GM23338 (cell line): Measurements from ENCODE around the gene DCAF7. TPM values are rescaled to one million over a fixed set of nuclear protein-coding genes. Genes with fewer than 3 reads are reported as not detected.

Source experiments
- ATAC-seq: fragments of 200-7000 bp; cut with Tn5 transposase; 3 replicates; pipeline ENCODE4 v1.9.1; 2020
- DNase-seq: peaks from one replicate; pipeline ENCODE4 v3.0.0-alpha.2; 2015; ENCODE audit warnings: low spot score
- H2AFZ ChIP-seq: fragments of 200-600 bp; sonication (generic); 2 replicates; pipeline ENCODE4 v1.8.0; 2016; ENCODE audit warnings: antibody characterized with exemption, mild to moderate bottlenecking, moderate library complexity
- H3F3A ChIP-seq: fragments of 200-600 bp; sonication (generic); replicated peaks from 2 replicates; pipeline ENCODE4 v1.8.0; 2017; ENCODE audit warnings: antibody characterized with exemption, mixed run types, low read depth
- H3K27ac ChIP-seq: fragments of 200-600 bp; sonication (generic); 2 replicates; pipeline ENCODE4 v1.6.1; 2016; ENCODE audit warnings: low read depth
- H3K27me3 ChIP-seq: fragments of 200-600 bp; sonication (generic); 2 replicates; pipeline ENCODE4 v1.8.0; 2016; ENCODE audit warnings: mild to moderate bottlenecking, mixed run types, moderate library complexity; ENCODE audit not compliant: insufficient read depth
- H3K36me3 ChIP-seq: fragments of 200-600 bp; sonication (generic); 2 replicates; pipeline ENCODE4 v1.8.0; 2016; ENCODE audit warnings: mild to moderate bottlenecking; ENCODE audit not compliant: insufficient read depth
- H3K4me1 ChIP-seq: fragments of 200-600 bp; sonication (generic); 2 replicates; pipeline ENCODE4 v1.8.0; 2016; ENCODE audit warnings: mild to moderate bottlenecking, moderate library complexity; ENCODE audit not compliant: insufficient read depth
- H3K4me2 ChIP-seq: fragments of 200-600 bp; sonication (generic); 2 replicates; pipeline ENCODE4 v1.7.1; 2017; ENCODE audit warnings: mixed run types
- H3K4me3 ChIP-seq: fragments of 200-600 bp; sonication (generic); 2 replicates; pipeline ENCODE4 v1.6.1; 2016; ENCODE audit warnings: mixed run types
- H3K79me2 ChIP-seq: fragments of 200-600 bp; sonication (generic); replicated peaks from 2 replicates; pipeline ENCODE4 v1.8.0; 2017; ENCODE audit warnings: mild to moderate bottlenecking; ENCODE audit not compliant: insufficient read depth
- H3K9me2 ChIP-seq: fragments of 200-600 bp; sonication (generic); 2 replicates; pipeline ENCODE4 v1.8.0; 2017; ENCODE audit not compliant: insufficient read depth
- H4K20me1 ChIP-seq: fragments of 200-600 bp; sonication (generic); replicated peaks from 2 replicates; pipeline ENCODE4 v1.8.0; 2017; ENCODE audit warnings: mild to moderate bottlenecking; ENCODE audit not compliant: insufficient read depth
- H3K27ac Mint-ChIP-seq: 2 replicates; pipeline ENCODE4 v1.8.0; 2020; ENCODE audit warnings: inconsistent platforms, mild to moderate bottlenecking, moderate library complexity, mixed read lengths
- H3K27me3 Mint-ChIP-seq: 3 replicates; pipeline ENCODE4 v1.8.0; 2022; ENCODE audit warnings: low read depth, mild to moderate bottlenecking, moderate library complexity, mixed read lengths, inconsistent platforms; ENCODE audit not compliant: insufficient read depth, poor library complexity
- H3K36me3 Mint-ChIP-seq: 3 replicates; pipeline ENCODE4 v1.8.0; 2021; ENCODE audit warnings: low read depth, mild to moderate bottlenecking, inconsistent platforms, moderate library complexity, mixed read lengths
- H3K4me1 Mint-ChIP-seq: 3 replicates; pipeline ENCODE4 v1.8.0; 2020; ENCODE audit warnings: mild to moderate bottlenecking, inconsistent platforms, mixed read lengths
- H3K4me3 Mint-ChIP-seq: 3 replicates; pipeline ENCODE4 v1.8.0; 2021; ENCODE audit warnings: moderate library complexity, mild to moderate bottlenecking, inconsistent platforms, mixed read lengths
- H3K9me3 Mint-ChIP-seq: 3 replicates; pipeline ENCODE4 v1.8.0; 2020; ENCODE audit warnings: moderate library complexity, mild to moderate bottlenecking, inconsistent platforms, mixed read lengths
- CREB1 ChIP-seq: fragments of 250-450 bp; sonication (Bioruptor Pico); IDR thresholded peaks from 2 replicates; pipeline ENCODE4 v1.5.0; 2020; ENCODE audit warnings: low read depth, mild to moderate bottlenecking, moderate library complexity
- ETS1 ChIP-seq: IDR thresholded peaks from 2 replicates; pipeline ENCODE4 v1.6.1; 2016; ENCODE audit warnings: antibody characterized with exemption
- JUNB ChIP-seq: IDR thresholded peaks from one replicate; pipeline ENCODE4 v1.6.1; 2016; ENCODE audit warnings: antibody characterized with exemption; ENCODE audit not compliant: unreplicated experiment
- NANOG ChIP-seq: IDR thresholded peaks from 2 replicates; pipeline ENCODE4 v1.6.1; 2016; ENCODE audit warnings: antibody characterized with exemption, borderline replicate concordance
- POLR2AphosphoS5 ChIP-seq: IDR thresholded peaks from 2 replicates; pipeline ENCODE4 v1.6.1; 2016; ENCODE audit warnings: antibody characterized with exemption, low read depth
- STAT1 ChIP-seq: IDR thresholded peaks from one replicate; pipeline ENCODE4 v1.6.1; 2016; ENCODE audit warnings: antibody characterized with exemption; ENCODE audit not compliant: unreplicated experiment
- ZNF114 ChIP-seq: fragments of 250-450 bp; sonication (Bioruptor Pico); IDR thresholded peaks from 2 replicates; pipeline ENCODE4 v1.5.0; 2020; ENCODE audit warnings: mild to moderate bottlenecking, moderate library complexity
- ZNF331 ChIP-seq: fragments of 250-450 bp; sonication (Bioruptor Pico); IDR thresholded peaks from 2 replicates; pipeline ENCODE4 v1.5.0; 2020; ENCODE audit warnings: low read depth, mild to moderate bottlenecking, moderate library complexity
- polyA plus RNA-seq: library from polyadenylated mRNA; unstranded; fragments of >200 nt; fragmentation: Nextera tagmentation; extraction: Ambion mirVana; gene quantifications from 2 replicates; pipeline ENCODE4 v1.2.1, GENCODE V29; 2016
- total RNA-seq: library from RNA; depleted of rRNA; stranded (reverse); fragments of >200 nt; shearing (Covaris generic); gene quantifications from 2 replicates; pipeline ENCODE4 v1.2.3, GENCODE V29; 2014
- TF ChIP-seq, protein P1 (sequence below), 2 experiments: fragments of 200-600 bp in 1 of 2; sonication (generic) in 1 of 2; conservative IDR thresholded peaks; 2 replicates each; pipeline versions ENCODE4 v1.5.1 to v1.6.1; 2016 to 2017; ENCODE audit warnings: antibody characterized with exemption in 2 of 2, low read depth in 2 of 2, mild to moderate bottlenecking in 2 of 2, moderate library complexity in 1 of 2
- TF ChIP-seq, protein P2 (sequence below): IDR thresholded peaks from one replicate; pipeline ENCODE4 v1.6.1; 2018; ENCODE audit warnings: antibody characterized with exemption; ENCODE audit not compliant: unreplicated experiment

The DCAF7 gene
- total and polyA plus RNA-seq, 2 experiments from 2014 or later, result 31.3 to 60.1 TPM

DNA sequence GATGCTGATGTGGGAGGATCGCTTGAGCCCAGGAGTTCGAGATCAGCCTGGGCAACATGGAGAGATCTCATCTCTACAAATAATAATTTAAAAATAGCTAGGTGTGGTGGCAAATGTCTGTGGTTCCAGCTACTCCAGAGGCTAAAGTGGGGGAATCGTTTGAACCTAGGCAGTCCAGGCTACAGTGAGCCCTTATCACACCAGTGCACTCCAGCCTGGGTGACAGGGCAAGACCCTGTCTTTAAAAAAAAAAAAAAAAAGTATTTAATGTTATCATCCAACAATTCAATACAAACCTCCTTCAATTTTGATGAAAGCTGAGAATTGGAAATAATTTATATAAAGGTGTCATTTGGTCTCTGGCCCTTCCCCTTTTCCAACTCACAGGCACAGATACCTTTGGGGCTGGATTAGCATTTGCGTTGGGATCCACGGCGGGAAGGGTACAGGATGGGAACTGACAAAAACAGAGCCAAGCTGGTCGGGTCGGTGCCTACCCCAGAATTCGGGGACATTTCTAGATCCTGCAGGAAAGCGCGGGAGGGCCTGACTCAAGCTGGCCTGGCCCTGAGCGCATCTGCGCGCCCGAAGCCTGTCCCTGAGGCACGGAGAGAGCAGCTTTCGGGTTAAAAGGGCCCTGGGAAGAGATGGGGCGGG, 860 bp upstream of the DCAF7 start:
- H3K27ac Mint-ChIP-seq, result peak overlapping the region; percentile 91
- peak overlapping the region; percentile 97 for H3K4me3 Mint-ChIP-seq
- Histone ChIP-seq H3K4me3 (peak overlapping the region; percentile 63), H3K27ac (peak overlapping the region; percentile 69), H3K36me3 (no peaks in the 10 kb centered on the region), H3K79me2 (peaks cover 40% of the 10 kb centered on the region), H3K27me3 (no peaks in the 10 kb centered on the region), H3K4me2 (peak overlapping the region; percentile 93), H3F3A (peaks cover 4% of the 10 kb centered on the region; the same call in 1 of the 2 replicates), H2AFZ (peak overlapping the region; percentile 80), H3K9me2 (no peaks in the 10 kb centered on the region), H3K4me1 (peaks cover 21% of the 10 kb centered on the region), H4K20me1 (peaks cover 19% of the 10 kb centered on the region)
- ATAC-seq (peak; percentile 53), DNase-seq (peak; percentile 58)
- peaks cover 3% of the 10 kb centered on the region; the same call in 1 of the 3 replicates for H3K36me3 Mint-ChIP-seq
- peaks cover 14% of the 10 kb centered on the region for H3K27me3 Mint-ChIP-seq
- H3K9me3 Mint-ChIP-seq, result no peaks in the 10 kb centered on the region
- TF ChIP-seq ETS1, result no peak
- peaks cover 20% of the 10 kb centered on the region; the same call in 2 of the 3 replicates for H3K4me1 Mint-ChIP-seq

- peaks cover 35% of the 10 kb centered on the region for H4K20me1 ChIP-seq
- H3K4me2 ChIP-seq, result peak overlapping the region; percentile 95
- ATAC-seq (peak; percentile 18), DNase-seq (peak; percentile 56)
- H3K27ac ChIP-seq, result peak overlapping the region; percentile 82
- Mint-ChIP-seq H3K27me3 (peaks cover 9% of the 10 kb centered on the region), H3K36me3 (peaks cover 7% of the 10 kb centered on the region; the same call in 2 of the 3 replicates), H3K9me3 (no peaks in the 10 kb centered on the region; the same call in 2 of the 3 replicates), H3K4me3 (peak overlapping the region; percentile 97), H3K27ac (peak overlapping the region; percentile 98), H3K4me1 (peaks cover 16% of the 10 kb centered on the region; the same call in 2 of the 3 replicates)
- peaks cover 56% of the 10 kb centered on the region for H3K79me2 ChIP-seq
- H3K36me3 ChIP-seq, result no peaks in the 10 kb centered on the region
- no peaks in the 10 kb centered on the region for H3K27me3 ChIP-seq
- peaks cover 21% of the 10 kb centered on the region for H3K4me1 ChIP-seq
- peak overlapping the region; percentile 95 for H2AFZ ChIP-seq
- H3F3A ChIP-seq, result peaks cover 4% of the 10 kb centered on the region; the same call in 1 of the 2 replicates
- TF ChIP-seq ZNF114 (CRISPR knock-in tag) (no peak), JUNB (no peak), CREB1 (CRISPR knock-in tag) (no peak)
- no peaks in the 10 kb centered on the region for H3K9me2 ChIP-seq
- H3K4me3 ChIP-seq, result peak overlapping the region; percentile 84
Observed at GRCh38 chr17:63550817-63551639, 751 bp downstream of the DCAF7 start.

GRCh38 chr17:63552211-63552610, 1.9 kb downstream of the DCAF7 start:
- Mint-ChIP-seq H3K36me3 (peaks cover 13% of the 10 kb centered on the region; the same call in 2 of the 3 replicates), H3K27ac (peak overlapping the region; percentile 30; the same call in 1 of the 2 replicates), H3K9me3 (no peaks in the 10 kb centered on the region; the same call in 2 of the 3 replicates), H3K4me3 (peak overlapping the region; percentile 97), H3K27me3 (peaks cover 9% of the 10 kb centered on the region), H3K4me1 (peaks cover 16% of the 10 kb centered on the region; the same call in 2 of the 3 replicates)
- H3K36me3 ChIP-seq, result peaks cover 4% of the 10 kb centered on the region; the same call in 1 of the 2 replicates
- H4K20me1 ChIP-seq, result peaks cover 47% of the 10 kb centered on the region
- H3K27ac ChIP-seq, result no peak overlapping the region
- DNase-seq (no peak), ATAC-seq (no peak)
- no peaks in the 10 kb centered on the region for H3K27me3 ChIP-seq
- peaks cover 4% of the 10 kb centered on the region; the same call in 1 of the 2 replicates for H3F3A ChIP-seq
- H3K4me3 ChIP-seq, result peak overlapping the region; percentile 84
- H3K79me2 ChIP-seq, result peaks cover 68% of the 10 kb centered on the region
- H2AFZ ChIP-seq, result no peak overlapping the region
- H3K9me2 ChIP-seq, result no peaks in the 10 kb centered on the region
- H3K4me2 ChIP-seq, result peak overlapping the region; percentile 95
- peaks cover 21% of the 10 kb centered on the region for H3K4me1 ChIP-seq
- TF ChIP-seq ZNF331 (CRISPR knock-in tag), result no peak
- no peak for TF ChIP-seq ZNF114 (CRISPR knock-in tag)
- TF ChIP-seq, protein P1, sequence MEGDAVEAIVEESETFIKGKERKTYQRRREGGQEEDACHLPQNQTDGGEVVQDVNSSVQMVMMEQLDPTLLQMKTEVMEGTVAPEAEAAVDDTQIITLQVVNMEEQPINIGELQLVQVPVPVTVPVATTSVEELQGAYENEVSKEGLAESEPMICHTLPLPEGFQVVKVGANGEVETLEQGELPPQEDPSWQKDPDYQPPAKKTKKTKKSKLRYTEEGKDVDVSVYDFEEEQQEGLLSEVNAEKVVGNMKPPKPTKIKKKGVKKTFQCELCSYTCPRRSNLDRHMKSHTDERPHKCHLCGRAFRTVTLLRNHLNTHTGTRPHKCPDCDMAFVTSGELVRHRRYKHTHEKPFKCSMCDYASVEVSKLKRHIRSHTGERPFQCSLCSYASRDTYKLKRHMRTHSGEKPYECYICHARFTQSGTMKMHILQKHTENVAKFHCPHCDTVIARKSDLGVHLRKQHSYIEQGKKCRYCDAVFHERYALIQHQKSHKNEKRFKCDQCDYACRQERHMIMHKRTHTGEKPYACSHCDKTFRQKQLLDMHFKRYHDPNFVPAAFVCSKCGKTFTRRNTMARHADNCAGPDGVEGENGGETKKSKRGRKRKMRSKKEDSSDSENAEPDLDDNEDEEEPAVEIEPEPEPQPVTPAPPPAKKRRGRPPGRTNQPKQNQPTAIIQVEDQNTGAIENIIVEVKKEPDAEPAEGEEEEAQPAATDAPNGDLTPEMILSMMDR (conservative IDR thresholded peaks at IDR 0.05; ENCODE audit: low read depth in 2 of 2), result no peak
- TF ChIP-seq POLR2AphosphoS5, result no peak
- TF ChIP-seq CREB1 (CRISPR knock-in tag), result no peak
- no peak for TF ChIP-seq STAT1
- no peak for TF ChIP-seq JUNB
- no peak for TF ChIP-seq NANOG
- TF ChIP-seq, protein P2, sequence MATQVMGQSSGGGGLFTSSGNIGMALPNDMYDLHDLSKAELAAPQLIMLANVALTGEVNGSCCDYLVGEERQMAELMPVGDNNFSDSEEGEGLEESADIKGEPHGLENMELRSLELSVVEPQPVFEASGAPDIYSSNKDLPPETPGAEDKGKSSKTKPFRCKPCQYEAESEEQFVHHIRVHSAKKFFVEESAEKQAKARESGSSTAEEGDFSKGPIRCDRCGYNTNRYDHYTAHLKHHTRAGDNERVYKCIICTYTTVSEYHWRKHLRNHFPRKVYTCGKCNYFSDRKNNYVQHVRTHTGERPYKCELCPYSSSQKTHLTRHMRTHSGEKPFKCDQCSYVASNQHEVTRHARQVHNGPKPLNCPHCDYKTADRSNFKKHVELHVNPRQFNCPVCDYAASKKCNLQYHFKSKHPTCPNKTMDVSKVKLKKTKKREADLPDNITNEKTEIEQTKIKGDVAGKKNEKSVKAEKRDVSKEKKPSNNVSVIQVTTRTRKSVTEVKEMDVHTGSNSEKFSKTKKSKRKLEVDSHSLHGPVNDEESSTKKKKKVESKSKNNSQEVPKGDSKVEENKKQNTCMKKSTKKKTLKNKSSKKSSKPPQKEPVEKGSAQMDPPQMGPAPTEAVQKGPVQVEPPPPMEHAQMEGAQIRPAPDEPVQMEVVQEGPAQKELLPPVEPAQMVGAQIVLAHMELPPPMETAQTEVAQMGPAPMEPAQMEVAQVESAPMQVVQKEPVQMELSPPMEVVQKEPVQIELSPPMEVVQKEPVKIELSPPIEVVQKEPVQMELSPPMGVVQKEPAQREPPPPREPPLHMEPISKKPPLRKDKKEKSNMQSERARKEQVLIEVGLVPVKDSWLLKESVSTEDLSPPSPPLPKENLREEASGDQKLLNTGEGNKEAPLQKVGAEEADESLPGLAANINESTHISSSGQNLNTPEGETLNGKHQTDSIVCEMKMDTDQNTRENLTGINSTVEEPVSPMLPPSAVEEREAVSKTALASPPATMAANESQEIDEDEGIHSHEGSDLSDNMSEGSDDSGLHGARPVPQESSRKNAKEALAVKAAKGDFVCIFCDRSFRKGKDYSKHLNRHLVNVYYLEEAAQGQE, result no peak
